ENCODE results near the gene CFAP65. TPM values are rescaled to one million over a fixed set of nuclear protein-coding genes. Genes with fewer than 3 reads are reported as not detected.

The CFAP65 gene
- total RNA-seq, 1 donor from 2014 or later = 7.6 TPM

- Histone ChIP-seq H3K4me1 (no peaks in the 10 kb centered on the region), H3K4me3 (no peak overlapping the region), H3K9me3 (no peaks in the 10 kb centered on the region), H3K27me3 (ENCODE audit: low read depth) (peaks cover 20% of the 10 kb centered on the region), H3K27ac (no peak overlapping the region), H3K36me3 (no peaks in the 10 kb centered on the region)
- ATAC-seq = no peak
- no peak for TF ChIP-seq CTCF (IDR thresholded peaks at IDR 0.05)
- DNase-seq = no peak
- intact Hi-C loops (cut with DNase I) = no loop called here
These were observed 32.0 kb downstream of the CFAP65 start for GRCh38 chr2:219009294-219009693.

- intact Hi-C loops (cut with DNase I) = no loop called here
- peaks cover 70% of the 10 kb centered on the region for H3K27me3 ChIP-seq (ENCODE audit: low read depth)
- ATAC-seq (no peak), DNase-seq (no peak)
- no peaks in the 10 kb centered on the region for H3K9me3 ChIP-seq
- no peak for TF ChIP-seq CTCF (IDR thresholded peaks at IDR 0.05)
- H3K4me1 ChIP-seq = peaks cover 23% of the 10 kb centered on the region
- H3K4me3 ChIP-seq = no peak overlapping the region
- H3K36me3 ChIP-seq = no peaks in the 10 kb centered on the region
- H3K27ac ChIP-seq = no peak overlapping the region
These were observed 37.3 kb downstream of the CFAP65 start for GRCh38 chr2:219003979-219004378.

- Histone ChIP-seq H3K27ac (no peak overlapping the region), H3K9me3 (no peaks in the 10 kb centered on the region), H3K4me1 (peaks cover 23% of the 10 kb centered on the region), H3K4me3 (peak overlapping the region; percentile 45), H3K27me3 (ENCODE audit: low read depth) (peaks cover 77% of the 10 kb centered on the region), H3K36me3 (no peaks in the 10 kb centered on the region)
- intact Hi-C loops (cut with DNase I) = no loop called here
- ATAC-seq = no peak
- no peak for TF ChIP-seq CTCF (IDR thresholded peaks at IDR 0.05)
- DNase-seq = no peak
These were observed 38.1 kb downstream of the CFAP65 start for GRCh38 chr2:219003267-219003634.

GRCh38 chr2:219002395-219003266, 38.7 kb downstream of the CFAP65 start:
- Histone ChIP-seq H3K27me3 (ENCODE audit: low read depth) (peaks cover 77% of the 10 kb centered on the region), H3K4me1 (peaks cover 23% of the 10 kb centered on the region), H3K9me3 (no peaks in the 10 kb centered on the region), H3K4me3 (peak overlapping the region; percentile 45), H3K27ac (peak overlapping the region; percentile 83), H3K36me3 (no peaks in the 10 kb centered on the region)
- TF ChIP-seq CTCF (IDR thresholded peaks at IDR 0.05) = peak; percentile 50
- ATAC-seq (peak; percentile 85 to 89), DNase-seq (peak; percentile 85)
- intact Hi-C loops (cut with DNase I) = no loop called here

GRCh38 chr2:219001577-219002394, 39.5 kb downstream of the CFAP65 start:
- peaks cover 23% of the 10 kb centered on the region for H3K4me1 ChIP-seq
- TF ChIP-seq CTCF (IDR thresholded peaks at IDR 0.05) = no peak
- peak overlapping the region; percentile 83 for H3K27ac ChIP-seq
- intact Hi-C loops (cut with DNase I) = no loop called here
- H3K27me3 ChIP-seq (ENCODE audit: low read depth) = peaks cover 86% of the 10 kb centered on the region
- peak; percentile 92 for DNase-seq
- H3K36me3 ChIP-seq = no peaks in the 10 kb centered on the region
- H3K9me3 ChIP-seq = no peaks in the 10 kb centered on the region
- peak; percentile 91 to 92 for ATAC-seq
- H3K4me3 ChIP-seq = peak overlapping the region; percentile 45

All from lower lobe of right lung (tissue), 2 donors.